SK-N-MC (cell line): ENCODE data around the gene PALD1.

Experiments
- EZH2 ChIP-seq: fragments of 200-600 bp; sonication (generic); IDR thresholded peaks from one replicate; pipeline ENCODE4 v1.6.1; 2017; ENCODE audit warnings: antibody characterized with exemption
- FOXP2 ChIP-seq: optimal IDR thresholded peaks from 2 replicates; pipeline ENCODE3; 2011; ENCODE audit warnings: mild to moderate bottlenecking, moderate library complexity; ENCODE audit not compliant: insufficient read depth; ENCODE audit errors: extremely low read length, control extremely low read depth
- POLR2AphosphoS5 ChIP-seq: IDR thresholded peaks from 2 replicates; pipeline ENCODE4 v1.6.1; 2012; ENCODE audit warnings: mild to moderate bottlenecking, low read depth, low read length, borderline replicate concordance

DNA sequence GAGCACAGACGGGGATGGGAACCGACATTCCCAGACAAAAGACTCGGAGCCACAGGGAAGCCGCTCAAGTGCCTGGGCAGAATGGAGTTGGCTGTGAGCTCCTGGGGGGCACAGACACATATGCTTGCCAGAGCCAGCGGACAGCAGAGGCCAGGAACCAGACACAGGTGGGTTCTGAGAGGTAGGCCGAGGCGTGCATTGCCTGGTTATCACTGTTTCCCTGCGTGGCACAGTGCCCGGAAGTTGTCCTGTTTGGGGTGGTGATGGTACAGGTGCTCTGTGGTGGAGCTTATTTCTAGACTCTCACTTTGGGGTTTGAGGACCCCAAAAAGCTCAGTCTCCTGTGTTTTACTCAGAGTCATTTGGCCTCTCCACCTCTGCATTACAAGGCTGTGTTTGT, 2.5 kb downstream of the PALD1 start:
- TF ChIP-seq EZH2: no peak
- TF ChIP-seq POLR2AphosphoS5: no peak
- no peak for TF ChIP-seq FOXP2
